Spleen (tissue), 11 donors: ENCODE data around the gene EFNA2. TPM values are rescaled to one million over a fixed set of nuclear protein-coding genes. Genes with fewer than 3 reads are reported as not detected.

ENCODE experiments used
- DNase-seq: peaks from one replicate; pipeline ENCODE4 v3.0.0-alpha.2; 2020
- H3K27ac ChIP-seq, 8 donors: fragments of 200-600 bp; sonication (generic) in 7 of 8; 1 replicate in 4 of 8; 2 replicates in 4 of 8; pipeline versions ENCODE4 v1.5.0 to v1.8.0; 2016 to 2021; ENCODE audit warnings: inconsistent platforms in 4 of 8, mild to moderate bottlenecking in 4 of 8, moderate library complexity in 1 of 8
- H3K27me3 ChIP-seq, 7 donors: fragments of 200-600 bp; sonication (generic) in 6 of 7; replicated peaks in 1 of 7; 1 replicate in 4 of 7; 2 replicates in 3 of 7; pipeline versions ENCODE4 v1.5.0 to v1.8.0; 2016 to 2021; ENCODE audit warnings: inconsistent platforms in 3 of 7, mild to moderate bottlenecking in 1 of 7
- H3K36me3 ChIP-seq, 6 donors: fragments of 200-600 bp; sonication (generic) in 5 of 6; 1 replicate in 4 of 6; 2 replicates in 2 of 6; pipeline versions ENCODE4 v1.5.0 to v1.8.0; 2016 to 2021; ENCODE audit warnings: inconsistent platforms in 2 of 6
- H3K4me1 ChIP-seq, 6 donors: fragments of 200-600 bp; sonication (generic) in 5 of 6; 1 replicate in 3 of 6; 2 replicates in 3 of 6; pipeline versions ENCODE4 v1.5.0 to v1.8.0; 2016 to 2021; ENCODE audit warnings: inconsistent platforms in 3 of 6
- H3K4me3 ChIP-seq, 8 donors: fragments of 200-600 bp; sonication (generic) in 7 of 8; 1 replicate in 4 of 8; 2 replicates in 4 of 8; pipeline versions ENCODE4 v1.5.0 to v1.8.0; 2016 to 2021; ENCODE audit warnings: inconsistent platforms in 4 of 8, mild to moderate bottlenecking in 4 of 8, moderate library complexity in 2 of 8
- H3K9me3 ChIP-seq, 8 donors: fragments of 200-600 bp; sonication (generic) in 7 of 8; 1 replicate in 4 of 8; 2 replicates in 4 of 8; pipeline versions ENCODE4 v1.5.0 to v1.8.0; 2016 to 2021; ENCODE audit warnings: inconsistent platforms in 4 of 8
- CTCF ChIP-seq, 11 experiments: fragments of 200-600 bp in 7 of 11; fragments of 450-650 bp in 4 of 11; sonication (generic) in 4 of 11; IDR thresholded peaks in 8 of 11; conservative IDR thresholded peaks in 3 of 11; 1 replicate in 7 of 11; 2 replicates in 4 of 11; pipeline versions ENCODE4 v1.4.0 to v1.8.0; 2016 to 2021; ENCODE audit warnings: antibody characterized with exemption in 11 of 11, inconsistent platforms in 4 of 11, mild to moderate bottlenecking in 1 of 11
- POLR2A ChIP-seq, 3 donors: fragments of 450-650 bp; IDR thresholded peaks; one replicate each; pipeline ENCODE4 v1.5.1; 2017; ENCODE audit warnings: antibody characterized with exemption in 3 of 3, mild to moderate bottlenecking in 1 of 3
- POLR2AphosphoS5 ChIP-seq, 3 donors: sonication (generic); formaldehyde crosslinking; IDR thresholded peaks; one replicate each; pipeline ENCODE4 v1.5.1; 2017; ENCODE audit warnings: antibody characterized with exemption in 3 of 3
- WGBS, 5 donors: extraction: QIAGEN DNeasy Blood & Tissue Kit in 3 of 5; methylation state at CpG; one replicate each; pipeline versions ENCODE4 v1.1.5 to v1.1.7; 2013 to 2018; 5-methylcytosine and 5-hydroxymethylcytosine counted together
- intact Hi-C: fragments of 100-400 bp; cut with DNase I; formaldehyde crosslinking; loops from one replicate; pipeline ENCODE4 v1.15.0; 2023; ENCODE audit warnings: low total_unique reads
- polyA plus RNA-seq, 3 donors: library from polyadenylated mRNA; stranded (reverse); fragments of 200-250 nt; gene quantifications; one replicate each; pipeline ENCODE4 v1.2.1, GENCODE V29; 2013
- total RNA-seq, 7 donors: library from RNA; depleted of rRNA in 3 of 7; stranded (reverse); fragments of >200 nt in 3 of 7; fragmentation: NEBNext Ultra II Directional in 4 of 7; extraction: Animal tissue kit (Norgen Biotek cat#: 25700) in 4 of 7; gene quantifications; one replicate each; pipeline versions ENCODE4 v1.1.0 to v1.2.1, GENCODE V29; 2016 to 2021
- donor health status: healthy with polysubstance abuse.
- donor health status: DM: no; HTN: no; CAD: no; lungs with moderate emphysema.
- donor health status: DM: no; HTN: no; CAD: no.
- donor health status: Bipolar disorder and iron deficiency.
- donor health status: healthy.
- donor health status: DM: no; HTN: no; CAD: no.
- donor health status: DM: yes; HTN: yes; CAD: no.

Gene EFNA2
- total and polyA plus RNA-seq, 10 donors: not detected

GRCh38 chr19:1237754-1238368 lies 47.8 kb upstream of the EFNA2 start, which contains the start of gene CBARP:
Gene CBARP (minus strand): TSS chr19:1238005. CDS start chr19:1236100, 1,905 bp downstream.
- Histone ChIP-seq H3K4me3 (peak within 1 kb of the TSS in 7 of 8 donors; percentile 27 to 71 (median 45)), H3K27me3 (peaks cover 0 to 51% (median 18%) of the 10 kb centered on the region in 7 donors)

DNA sequence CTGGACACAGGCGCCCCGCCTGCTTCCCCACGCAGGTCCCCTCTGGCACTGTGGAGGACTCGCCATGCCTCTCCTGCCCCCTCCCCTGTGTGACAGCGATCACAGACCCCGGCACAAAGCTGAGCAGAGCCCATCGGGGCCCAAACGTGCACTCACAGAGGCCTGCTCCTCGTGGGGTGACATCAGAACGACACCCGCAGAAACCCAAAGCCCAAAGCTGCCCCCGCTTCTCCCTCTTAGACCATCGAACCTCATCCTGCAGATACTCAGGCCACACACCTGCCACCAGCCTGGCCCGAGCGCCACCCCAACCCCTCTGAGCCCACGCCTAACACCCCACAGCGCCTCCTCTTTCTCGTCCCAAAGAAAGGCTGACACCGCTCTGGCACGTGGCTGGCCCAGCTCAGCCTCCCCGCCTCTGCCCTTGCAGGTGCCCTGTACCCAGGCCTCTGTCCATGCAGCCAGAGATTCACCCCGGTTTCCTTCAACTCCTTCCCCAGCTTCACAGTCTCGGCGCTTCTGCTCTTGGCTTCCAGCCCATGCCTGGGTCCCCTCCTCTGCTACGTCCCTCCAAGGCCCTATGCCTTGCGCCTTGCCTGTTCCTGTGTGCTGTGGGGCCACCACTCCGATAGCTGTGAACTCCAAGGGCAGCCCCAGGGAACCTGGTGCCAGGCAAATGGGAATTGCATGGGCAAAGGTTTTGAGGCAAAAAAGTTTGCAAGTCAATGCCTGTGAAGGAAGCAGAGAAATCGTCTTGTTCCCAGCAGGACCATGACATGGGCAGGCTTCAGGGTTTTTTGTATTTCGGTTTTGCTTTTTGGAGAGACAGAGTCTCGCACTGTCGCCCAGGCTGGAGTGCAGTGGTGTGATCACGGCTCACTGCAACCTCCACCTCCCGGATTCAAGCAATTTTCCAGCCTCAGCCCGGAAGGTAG lies 47.0 kb upstream of the EFNA2 start:
- Histone ChIP-seq H3K4me3 (peak overlapping the region in 7 of 8 donors; percentile 7 to 71 (median 42)), H3K9me3 (no peaks in the 10 kb centered on the region), H3K27me3 (peaks cover 0 to 51% (median 18%) of the 10 kb centered on the region in 7 donors), H3K36me3 (peaks cover 0 to 7% (median 0%) of the 10 kb centered on the region in 6 donors), H3K4me1 (peaks cover 32 to 77% (median 60%) of the 10 kb centered on the region in 6 donors), H3K27ac (peak overlapping the region in 2 of 8 donors; percentile 31 to 69)
- WGBS, 5 donors: 56 to 67% (median 61%) methylated on average over 30 to 34 of the region's 34 CpGs
- TF ChIP-seq POLR2A (IDR thresholded peaks at IDR 0.05) (no peak), POLR2AphosphoS5 (IDR thresholded peaks at IDR 0.05) (peak in 1 of 3 donors; percentile 12), CTCF (IDR thresholded peaks at IDR 0.05 in 8 of 11, conservative IDR thresholded peaks at IDR 0.05 in 3 of 11) (no peak)
- intact Hi-C loops: no loop called here
- DNase-seq: no peak

More at GRCh38 chr19:1237754-1238368, 47.8 kb upstream of the EFNA2 start, which contains the start of gene CBARP:
- DNase-seq: no peak
- Histone ChIP-seq H3K4me1 (peaks cover 37 to 77% (median 60%) of the 10 kb centered on the region in 6 donors), H3K27ac (peak within 1 kb of the TSS in 3 of 8 donors; percentile 8 to 69 (median 31)), H3K9me3 (no peaks in the 10 kb centered on the region), H3K36me3 (no peaks in the 10 kb centered on the region)
- intact Hi-C loops: no loop called here
- no peak for TF ChIP-seq POLR2A (IDR thresholded peaks at IDR 0.05)
- no peak for TF ChIP-seq CTCF (IDR thresholded peaks at IDR 0.05 in 8 of 11, conservative IDR thresholded peaks at IDR 0.05 in 3 of 11)
- no peak for TF ChIP-seq POLR2AphosphoS5 (IDR thresholded peaks at IDR 0.05)
- WGBS, 5 donors: 1 to 20% (median 1%) methylated on average over 1 to 87 of the region's 87 CpGs

DNA sequence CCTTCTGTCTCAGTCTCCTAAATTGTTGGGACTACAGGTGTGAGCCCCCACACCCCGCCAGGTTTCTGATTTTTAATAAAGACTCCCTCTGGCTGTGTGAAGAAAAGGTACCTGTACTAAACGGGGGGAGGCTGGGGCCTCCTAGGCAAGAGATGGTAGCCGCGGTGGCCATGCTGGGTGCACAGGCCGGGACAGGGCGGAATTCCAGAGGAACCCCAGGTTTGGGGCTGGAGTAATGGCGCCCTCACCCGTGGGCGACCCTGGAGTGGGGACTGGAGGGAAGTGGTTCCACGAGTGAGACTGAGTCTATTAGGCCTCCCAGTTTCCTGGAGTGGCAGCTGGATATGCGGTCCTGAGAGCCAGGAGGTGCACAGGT lies 46.3 kb upstream of the EFNA2 start:
- no peaks in the 10 kb centered on the region for H3K9me3 ChIP-seq
- H3K27me3 ChIP-seq: peaks cover 0 to 51% (median 18%) of the 10 kb centered on the region in 7 donors
- WGBS, 5 donors: 62 to 84% (median 73%) methylated on average over 10 to 11 of the region's 11 CpGs
- peak overlapping the region in 1 of 8 donors; percentile 97 for H3K4me3 ChIP-seq
- TF ChIP-seq CTCF (IDR thresholded peaks at IDR 0.05 in 8 of 11, conservative IDR thresholded peaks at IDR 0.05 in 3 of 11) (no peak), POLR2A (IDR thresholded peaks at IDR 0.05) (no peak), POLR2AphosphoS5 (IDR thresholded peaks at IDR 0.05) (no peak)
- DNase-seq: no peak
- peaks cover 0 to 15% (median 0%) of the 10 kb centered on the region in 6 donors for H3K36me3 ChIP-seq
- H3K27ac ChIP-seq: peak overlapping the region in 5 of 8 donors; percentile 61 to 100 (median 69)
- intact Hi-C loops: no loop called here
- H3K4me1 ChIP-seq: peaks cover 38 to 79% (median 65%) of the 10 kb centered on the region in 6 donors
